Stimulated activated CD4-positive, alpha-beta T cell treated with anti-CD3 and anti-CD28 coated beads, Interleukin-1b, Interleukin-23, amount 100 ng/mL, for 48 hours (primary cell): Measurements from ENCODE around the gene FAM149B1.

Source experiments
- DNase-seq: peaks from one replicate; pipeline ENCODE4 v3.0.0-alpha.2; 2020

Gene FAM149B1

DNA sequence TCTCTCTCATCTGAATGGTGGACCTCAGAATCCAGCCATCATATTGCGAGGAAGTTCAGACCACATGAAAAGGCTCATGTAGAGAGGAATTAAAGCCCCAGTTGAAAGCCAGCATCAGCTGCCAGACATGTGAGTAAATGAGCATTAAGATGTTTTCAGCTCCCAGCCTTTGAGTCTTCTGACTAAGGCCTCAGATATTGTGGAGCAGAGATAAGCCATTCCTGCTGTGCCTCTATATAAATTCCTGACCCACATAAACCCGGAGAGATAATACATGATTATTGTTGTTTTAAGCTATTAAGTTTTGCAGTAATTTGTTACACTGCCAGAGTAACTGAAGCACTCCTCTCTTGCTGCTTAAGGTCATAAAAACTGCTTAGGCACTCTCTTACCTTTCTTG lies 14.6 kb downstream of the FAM149B1 start:
- no peak for DNase-seq

DNA sequence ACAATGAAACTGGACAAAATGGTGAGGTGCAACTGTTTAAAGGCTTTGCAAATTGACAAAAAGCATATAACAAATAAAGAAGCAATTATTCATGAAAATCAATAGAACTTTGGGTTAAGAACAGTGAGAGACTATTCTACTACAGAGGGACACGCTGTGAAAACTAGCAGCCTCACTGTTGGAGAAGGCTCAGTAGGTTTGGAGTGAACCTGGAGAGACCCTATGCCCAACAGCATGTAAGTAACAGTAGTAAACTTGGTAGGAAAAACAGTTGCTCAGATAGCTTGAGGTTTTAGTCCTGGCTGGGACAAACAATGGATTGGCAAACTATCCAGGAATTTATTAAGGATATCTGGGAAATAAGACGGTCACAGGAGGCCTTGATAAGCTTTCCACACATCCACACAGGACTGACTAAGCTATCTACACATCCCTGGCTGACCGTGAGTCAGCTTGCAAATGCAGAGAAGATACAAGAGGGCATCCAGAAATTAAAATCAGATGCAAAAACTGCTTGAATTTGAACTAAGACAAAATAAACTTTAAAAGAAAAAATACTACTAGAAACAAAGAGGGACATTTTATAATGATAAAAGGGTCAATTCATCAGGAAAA lies 15.9 kb downstream of the FAM149B1 start:
- DNase-seq = no peak

DNA sequence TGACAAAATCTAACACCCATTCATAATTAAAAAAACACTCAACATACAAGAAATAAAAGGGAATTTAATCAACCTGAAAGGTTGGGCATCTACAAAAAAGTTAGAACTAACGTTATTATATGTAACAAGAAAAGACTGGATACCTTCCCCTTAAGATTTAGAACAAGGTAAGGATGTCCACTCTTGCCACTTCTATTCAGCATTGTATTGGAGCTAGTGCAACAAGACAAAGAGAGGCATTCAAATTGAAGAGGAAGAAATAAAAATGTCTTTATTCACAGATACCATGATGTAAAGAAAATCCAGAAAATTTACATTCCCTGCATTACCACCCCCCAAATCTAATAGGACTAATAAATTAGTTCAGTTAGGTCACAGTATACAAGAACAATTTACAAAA lies 18.3 kb downstream of the FAM149B1 start:
- no peak for DNase-seq

DNA sequence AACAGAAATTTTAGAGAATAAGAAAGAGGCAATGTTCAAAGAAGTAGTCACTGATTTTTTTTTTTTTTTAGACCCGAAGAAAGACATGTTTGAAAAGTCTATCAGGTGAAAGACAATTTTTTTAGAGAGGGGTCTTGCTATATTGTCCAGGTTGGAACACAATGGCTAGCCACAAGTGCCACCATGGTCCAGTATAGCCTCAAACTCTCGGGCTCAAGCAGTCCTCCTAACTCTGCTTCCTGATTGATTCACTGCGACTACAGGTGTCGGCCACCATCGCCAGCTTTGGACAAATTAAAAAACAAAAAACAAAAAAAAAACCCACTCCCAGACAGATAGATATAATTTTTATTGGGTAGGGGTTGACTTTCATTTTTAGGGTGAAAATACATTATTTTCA lies 22.3 kb downstream of the FAM149B1 start:
- DNase-seq = no peak

DNA sequence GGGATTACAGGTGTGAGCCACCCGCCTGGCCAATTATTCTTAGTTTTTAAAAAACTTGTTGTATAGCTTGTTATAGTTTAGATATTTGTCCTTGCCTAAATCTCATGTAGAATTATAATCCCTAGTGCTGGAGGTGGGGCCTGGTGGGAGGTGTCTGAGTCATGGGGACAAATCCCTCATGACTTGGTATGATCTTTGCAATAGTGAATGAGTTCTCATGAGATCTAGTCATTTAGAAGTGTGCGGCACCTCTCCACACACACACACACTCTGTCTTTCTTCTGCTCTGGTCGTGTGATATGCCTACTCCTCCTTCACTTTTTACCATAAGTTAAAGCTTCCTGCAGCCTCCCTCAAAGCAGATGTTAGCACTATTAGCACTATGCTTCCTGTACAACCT lies 37.2 kb downstream of the FAM149B1 start:
- DNase-seq = no peak

DNA sequence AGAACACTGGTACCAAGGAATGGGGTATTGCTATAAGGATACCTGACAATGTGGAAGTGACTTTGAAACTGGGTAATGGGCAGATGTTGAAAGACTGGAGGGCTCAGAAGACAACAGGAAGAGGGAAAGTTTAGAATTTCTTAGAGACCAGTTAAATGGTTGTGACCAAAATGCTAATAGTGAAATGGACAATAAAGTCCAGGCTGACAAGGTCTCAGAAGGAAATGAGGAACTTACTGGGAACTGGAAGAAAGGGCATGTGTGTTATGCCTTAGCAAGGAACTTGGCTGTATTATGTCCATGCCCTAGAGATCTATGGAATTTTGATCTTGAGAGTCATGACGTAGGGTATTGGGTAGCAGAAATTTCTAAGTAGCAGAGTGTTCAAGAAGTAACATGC lies 38.0 kb downstream of the FAM149B1 start:
- no peak for DNase-seq

DNA sequence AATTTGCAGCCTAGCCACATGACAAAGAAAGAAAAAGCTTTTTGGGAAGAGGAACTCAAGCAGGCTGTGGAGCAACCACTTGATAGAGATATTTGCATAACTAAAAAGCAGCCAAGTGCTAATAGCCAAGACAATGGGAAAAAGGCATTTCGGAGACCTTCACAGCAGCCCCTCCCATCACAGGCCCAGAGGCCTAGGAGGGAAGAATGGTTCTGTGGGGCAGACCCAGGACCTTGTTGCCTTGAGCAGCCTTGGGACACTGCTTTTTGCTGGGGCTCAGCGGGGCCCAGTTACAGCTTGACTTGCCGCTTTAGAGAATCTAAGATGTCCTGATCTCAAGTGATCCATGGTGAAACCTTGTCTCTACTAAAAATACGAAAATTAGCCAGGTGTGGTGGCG lies 38.5 kb downstream of the FAM149B1 start:
- DNase-seq = no peak

DNA sequence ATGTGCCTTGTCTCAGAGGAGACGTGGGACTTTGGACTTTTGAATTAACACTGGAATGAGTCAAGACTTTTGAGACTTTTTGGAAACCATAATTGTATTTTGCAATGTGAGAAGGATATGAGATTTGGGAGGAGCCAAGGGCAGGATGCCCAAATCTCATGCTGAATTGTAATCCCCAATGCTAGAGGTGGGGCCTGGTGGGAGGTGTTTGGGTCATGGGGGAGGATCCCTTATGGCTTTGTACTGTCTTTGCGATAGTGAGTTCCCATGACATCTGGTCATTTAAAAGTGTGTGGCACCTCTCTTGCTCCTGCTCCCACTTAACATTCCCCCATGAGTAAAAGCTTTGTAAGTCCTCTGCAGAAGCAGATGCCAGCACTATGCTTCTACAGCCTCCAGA lies 40.0 kb downstream of the FAM149B1 start:
- DNase-seq = no peak

DNA sequence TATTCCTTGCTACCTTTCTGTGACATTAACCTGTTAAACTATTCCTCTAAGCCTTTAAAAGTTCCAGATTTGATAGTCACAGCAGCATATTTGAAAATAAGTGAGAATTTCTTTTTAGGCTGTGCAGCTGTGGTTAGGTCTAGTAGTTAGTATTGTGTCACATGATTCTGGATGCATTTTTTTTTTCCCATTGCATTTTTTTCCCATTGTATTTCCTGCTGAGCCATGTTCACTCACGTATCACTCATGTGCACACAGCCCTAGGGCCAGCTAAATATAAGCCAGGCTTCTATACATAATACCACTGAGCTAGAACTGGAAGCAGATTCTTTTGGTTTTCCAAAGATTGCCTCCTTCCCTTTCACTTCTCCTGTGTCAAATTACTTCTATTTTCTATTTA lies 41.8 kb downstream of the FAM149B1 start:
- no peak for DNase-seq

DNA sequence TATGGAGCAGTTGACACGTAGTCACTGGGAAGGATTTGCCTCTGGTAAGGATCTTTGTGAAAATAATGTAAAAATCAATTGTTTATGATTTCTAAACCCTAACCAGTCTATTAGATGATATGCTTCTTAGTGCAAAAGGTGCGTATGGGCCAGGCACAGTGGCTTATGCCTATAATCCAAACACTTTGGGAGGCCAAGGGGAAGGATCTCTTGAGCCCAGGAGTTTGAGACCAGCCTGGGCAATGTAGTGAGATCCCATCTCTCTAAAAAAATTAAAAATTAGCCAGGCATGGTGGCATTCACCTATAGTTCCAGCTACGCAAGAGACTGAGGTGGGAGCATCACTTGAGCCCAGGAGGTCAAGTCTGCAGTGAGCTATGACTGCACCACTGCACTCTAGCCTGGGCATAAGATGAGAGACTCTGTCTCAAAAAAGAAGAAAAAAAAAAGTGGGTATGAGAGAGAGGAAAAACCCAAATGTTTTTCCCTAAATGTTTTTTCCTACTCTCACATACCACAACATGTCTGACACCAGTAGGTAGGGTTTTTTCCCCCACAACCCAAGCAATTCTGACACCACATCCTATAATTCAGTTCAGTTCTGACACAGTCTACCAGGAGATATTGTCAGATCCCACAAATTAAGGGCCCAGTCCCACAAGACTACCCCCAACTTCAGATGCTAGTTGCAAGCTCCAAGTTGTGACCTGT lies 42.6 kb downstream of the FAM149B1 start:
- no peak for DNase-seq

DNA sequence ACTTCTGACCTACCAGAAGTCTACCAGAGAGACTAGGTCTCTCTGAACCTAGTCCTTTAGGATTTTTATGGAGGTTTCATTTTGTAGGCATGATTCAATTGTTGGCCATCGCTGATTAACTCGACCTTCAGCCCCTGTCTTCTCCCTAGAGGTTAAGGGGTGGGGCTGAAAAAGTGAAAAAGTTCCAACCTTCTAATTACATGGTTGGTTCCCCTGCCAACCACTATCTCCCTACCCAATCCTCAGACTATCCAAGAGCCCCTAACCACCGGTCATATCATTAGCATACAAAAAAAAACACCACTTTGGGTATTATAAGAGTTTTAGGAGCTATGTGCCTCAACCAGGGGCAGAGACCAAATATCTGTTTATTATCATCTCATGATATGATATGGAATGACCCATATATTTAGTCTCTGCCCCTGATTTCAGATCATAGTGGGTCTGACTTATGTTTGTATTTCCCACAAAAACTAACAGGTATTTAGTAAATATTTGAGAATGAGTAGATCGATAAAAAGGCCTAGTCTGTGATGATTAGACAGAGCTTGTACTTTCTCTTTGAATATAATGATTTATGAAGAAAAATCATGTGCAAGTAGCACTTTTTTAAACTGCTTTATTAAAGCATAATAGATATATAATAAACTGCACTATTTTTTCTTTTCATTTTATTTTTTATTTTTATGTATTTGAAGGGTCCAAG lies 43.3 kb downstream of the FAM149B1 start:
- no peak for DNase-seq

DNA sequence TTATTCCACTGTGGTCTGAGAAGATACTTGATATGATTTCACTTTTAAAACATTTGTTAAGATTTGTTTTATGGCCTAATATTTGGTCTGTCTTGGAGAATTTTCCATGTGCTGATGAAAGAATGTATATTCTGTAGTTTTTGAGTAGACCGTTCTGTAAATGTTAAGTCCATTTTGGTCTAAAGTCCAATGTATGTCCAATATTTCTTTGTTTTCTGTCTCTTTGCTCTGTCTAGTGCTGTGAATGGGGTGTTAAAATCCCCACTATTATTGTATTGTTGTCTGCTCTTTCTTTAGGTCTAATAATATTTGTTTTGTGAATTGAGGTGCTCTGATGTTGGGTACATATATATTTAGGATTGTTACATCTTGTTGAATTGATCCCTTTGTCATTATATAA lies 47.8 kb downstream of the FAM149B1 start:
- no peak for DNase-seq

DNA sequence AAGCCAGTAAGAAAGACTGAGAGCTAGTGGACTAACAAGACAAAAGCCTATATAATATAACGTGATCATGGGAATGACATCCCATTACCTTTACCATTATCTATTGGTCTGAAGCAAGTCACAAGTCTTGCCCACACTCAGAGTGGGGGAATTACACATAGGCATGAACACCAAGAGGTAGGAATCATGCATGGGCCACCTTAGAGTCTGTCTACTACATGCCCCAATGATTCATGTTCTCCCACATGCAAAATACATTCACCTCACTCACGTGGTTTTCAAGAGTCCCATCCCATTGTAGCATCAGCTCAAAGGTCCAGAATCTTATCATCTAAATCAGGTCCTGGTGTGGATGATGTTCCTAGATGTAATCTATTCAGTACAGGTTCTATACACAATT lies 49.7 kb downstream of the FAM149B1 start:
- DNase-seq = no peak

DNA sequence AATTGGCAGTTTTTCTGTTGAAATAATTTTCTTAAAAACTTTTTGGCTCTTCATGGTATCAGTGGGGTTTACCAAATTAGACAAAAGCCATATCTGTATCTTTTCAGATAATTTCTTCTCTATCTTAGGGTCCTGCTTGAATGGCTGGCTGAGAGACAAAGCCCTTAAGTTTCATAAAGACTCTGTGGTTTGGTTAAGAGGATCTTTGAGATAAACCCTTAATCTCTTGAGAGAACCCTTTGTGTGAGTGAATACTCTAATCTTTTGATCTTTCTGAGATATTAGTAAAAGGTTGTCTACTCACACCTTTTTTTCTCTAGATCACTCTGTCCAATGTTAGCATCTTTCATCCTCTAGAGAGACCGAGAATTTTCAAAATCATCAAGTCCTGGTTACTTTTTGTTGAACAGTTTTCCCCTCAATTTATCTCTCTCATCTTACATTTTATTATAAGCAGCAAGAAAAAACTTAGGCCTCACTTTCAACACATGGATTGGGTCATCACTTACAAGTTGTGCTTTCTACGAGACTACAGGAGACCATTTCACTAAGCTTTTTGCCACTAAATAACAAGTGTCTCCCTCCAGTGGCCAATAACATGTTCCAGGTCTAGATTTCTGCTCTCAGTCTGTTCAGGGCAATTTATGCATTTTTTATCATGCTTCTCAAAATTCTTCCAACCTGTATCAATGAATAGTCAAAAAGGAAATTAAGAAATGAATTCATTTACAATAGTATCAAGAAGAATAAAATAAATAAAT lies 50.7 kb downstream of the FAM149B1 start:
- no peak for DNase-seq

DNA sequence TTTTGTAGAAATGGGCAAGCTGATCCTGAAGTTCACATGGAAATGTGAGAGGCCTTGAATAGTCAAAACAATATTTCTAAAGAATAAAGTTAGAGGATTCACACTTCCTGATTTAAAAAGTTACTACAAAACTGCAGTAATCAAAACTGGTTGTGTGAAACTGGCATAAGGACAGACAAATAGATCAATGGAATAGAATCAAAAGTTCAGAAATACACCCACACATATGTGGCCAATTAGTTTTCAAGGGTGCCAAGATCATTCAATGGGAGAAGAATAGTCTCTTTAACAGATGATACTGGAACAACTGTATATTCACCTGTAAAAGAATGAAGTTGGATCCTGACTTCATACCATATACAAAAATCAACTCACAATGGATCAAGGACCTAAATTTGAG lies 51.5 kb downstream of the FAM149B1 start:
- DNase-seq = no peak

DNA sequence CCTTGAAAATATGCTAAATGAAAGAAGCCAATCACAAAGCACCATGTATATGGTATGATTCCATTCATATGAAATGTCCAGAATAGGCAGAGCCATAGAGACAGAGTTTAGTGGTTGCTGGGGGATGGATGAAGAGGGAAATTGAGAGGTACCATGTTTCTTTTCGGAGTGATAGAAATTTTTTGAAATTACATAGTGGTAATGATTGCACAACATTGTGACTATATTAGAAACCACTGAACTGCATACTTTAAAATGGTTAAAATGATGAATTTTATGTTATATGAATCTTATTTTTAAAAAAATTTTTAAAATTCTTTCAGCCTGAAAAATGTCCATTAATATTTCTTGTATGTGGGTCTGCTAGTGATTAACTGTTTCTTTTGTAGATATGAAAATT lies 53.1 kb downstream of the FAM149B1 start:
- DNase-seq = no peak

DNA sequence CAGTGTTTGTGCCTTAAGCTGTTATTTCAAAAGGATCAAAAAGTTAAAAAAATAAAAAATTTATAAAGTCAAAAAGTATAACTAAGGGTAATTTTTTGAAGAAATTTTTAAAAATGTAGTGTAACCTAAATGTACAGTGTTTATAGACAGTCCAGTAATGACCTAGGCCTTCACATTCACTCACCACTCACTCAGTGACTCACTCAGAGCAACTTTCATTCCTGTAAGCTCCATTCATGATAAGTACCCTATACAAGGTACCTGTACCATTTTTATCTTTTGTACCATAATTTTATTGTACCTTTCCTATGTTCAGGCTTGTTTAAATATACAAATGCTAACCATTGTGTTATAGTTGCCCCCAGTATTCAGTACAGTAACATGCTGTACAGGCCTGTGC lies 57.6 kb downstream of the FAM149B1 start:
- DNase-seq = no peak

DNA sequence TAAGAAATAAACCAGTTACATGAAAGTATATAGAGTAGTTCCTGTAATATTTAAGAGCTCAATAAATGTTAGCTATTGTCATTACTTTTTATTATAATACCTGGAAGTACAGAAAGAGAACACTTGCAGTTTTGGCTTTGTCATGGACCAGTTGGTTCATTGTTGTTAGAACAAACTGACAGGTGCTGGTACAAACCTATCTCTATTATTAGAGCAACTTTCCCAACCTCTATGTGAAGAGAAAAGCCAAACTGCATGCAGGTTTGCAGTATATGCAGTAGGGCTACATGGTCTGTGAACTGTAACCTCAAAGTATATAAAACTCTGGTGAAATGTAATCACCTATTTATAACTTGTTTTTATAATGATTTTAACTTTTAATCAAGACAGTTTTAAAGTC lies 58.7 kb downstream of the FAM149B1 start:
- no peak for DNase-seq

DNA sequence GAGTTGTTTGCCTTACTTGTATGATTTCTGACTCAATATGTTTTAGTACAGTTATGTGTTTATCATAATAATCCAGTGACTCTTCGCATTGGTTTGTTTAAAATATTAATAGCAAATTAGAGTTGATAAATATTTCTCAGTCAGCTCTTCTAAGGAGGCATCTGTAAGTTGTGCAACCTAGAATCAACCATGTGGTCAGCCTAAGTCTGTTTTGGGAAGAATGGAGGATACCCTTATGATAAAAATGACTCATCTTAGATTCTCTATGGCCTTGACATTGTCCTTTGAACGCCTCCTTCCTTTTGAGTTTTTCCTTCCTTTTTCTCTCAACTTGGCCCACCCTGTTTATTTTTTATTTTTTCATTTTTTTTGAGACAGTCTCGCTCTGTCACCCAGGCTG lies 60.3 kb downstream of the FAM149B1 start:
- no peak for DNase-seq

DNA sequence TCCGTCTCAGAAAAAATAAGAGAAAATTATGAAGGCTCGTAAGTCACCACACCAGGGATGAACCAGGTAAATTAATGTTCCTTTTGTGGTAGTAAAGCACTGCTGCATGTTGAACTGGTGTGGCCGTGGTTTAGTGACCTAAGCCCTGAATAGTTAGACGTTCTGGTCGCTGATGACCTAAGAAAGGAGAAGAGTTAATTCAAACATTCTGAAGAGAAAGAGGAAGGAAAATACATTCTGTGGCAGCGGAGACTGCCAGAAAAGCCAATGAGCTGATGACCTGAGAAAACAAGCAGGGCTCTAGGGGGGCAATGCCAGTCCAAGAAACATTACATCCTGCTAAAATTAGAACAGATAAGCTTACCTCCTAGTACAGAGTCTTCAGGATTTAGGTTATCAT lies 61.6 kb downstream of the FAM149B1 start:
- no peak for DNase-seq

DNA sequence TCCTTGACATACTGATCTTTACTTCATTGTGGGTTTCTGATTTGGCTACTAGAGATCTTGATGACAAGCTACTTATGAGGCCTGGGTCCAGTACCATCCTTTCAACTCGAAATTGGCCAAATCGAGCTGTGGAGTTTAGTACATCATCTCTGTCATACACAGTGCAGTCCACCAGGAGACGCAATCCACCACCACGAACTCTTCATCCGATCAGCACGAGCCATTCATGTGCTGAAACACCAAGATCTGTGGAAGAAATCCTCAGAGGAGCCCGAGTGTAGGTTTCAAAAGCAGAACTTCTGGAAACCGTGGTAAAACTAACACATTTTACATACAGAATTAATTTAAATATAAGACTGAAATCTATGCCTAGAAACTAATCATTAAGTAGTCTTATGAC lies 65.0 kb downstream of the FAM149B1 start:
- DNase-seq = no peak

DNA sequence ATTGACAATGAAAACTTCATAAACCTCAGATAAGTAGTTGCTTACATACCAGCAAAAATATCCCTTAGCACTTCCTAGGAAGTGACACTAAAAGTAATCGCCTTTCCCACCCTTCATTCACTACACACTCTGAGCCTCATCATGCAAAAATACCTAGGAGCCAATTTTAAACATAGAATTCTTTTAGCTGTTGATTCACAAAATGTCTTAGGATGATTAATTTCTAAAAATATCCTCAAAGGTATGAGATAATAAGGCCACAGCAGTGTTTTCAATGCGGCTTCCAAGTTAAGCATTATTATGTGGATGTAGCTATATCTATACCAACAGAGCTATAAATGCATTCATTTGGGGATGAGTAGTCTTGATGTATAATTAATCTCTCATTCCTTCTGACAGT lies 66.0 kb downstream of the FAM149B1 start:
- no peak for DNase-seq

DNA sequence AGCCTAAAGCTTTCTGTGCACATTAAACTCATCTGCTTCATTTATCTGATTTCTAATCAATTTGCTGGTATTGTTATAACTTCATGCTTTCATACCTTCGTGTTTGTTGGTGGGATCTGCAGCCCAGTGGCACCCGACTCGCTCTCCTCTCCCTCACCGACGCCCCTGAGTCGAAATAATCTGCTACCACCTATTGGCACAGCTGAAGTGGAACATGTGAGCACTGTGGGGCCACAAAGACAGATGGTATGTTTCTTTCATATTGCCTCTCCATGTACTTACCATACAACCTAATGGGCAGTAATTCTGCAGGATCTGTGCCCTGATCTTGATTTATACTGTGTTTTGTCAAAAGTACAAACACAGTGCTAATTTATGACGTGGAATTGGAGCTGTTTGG lies 66.8 kb downstream of the FAM149B1 start:
- DNase-seq = no peak
